ENCODE data around the gene TLE3. TPM values are rescaled to one million over a fixed set of nuclear protein-coding genes. Genes with fewer than 3 reads are reported as not detected.

The TLE3 gene
- total RNA-seq, 6 experiments from 2014 or later = 6.0 to 17.6 (median 13.8) TPM

DNA sequence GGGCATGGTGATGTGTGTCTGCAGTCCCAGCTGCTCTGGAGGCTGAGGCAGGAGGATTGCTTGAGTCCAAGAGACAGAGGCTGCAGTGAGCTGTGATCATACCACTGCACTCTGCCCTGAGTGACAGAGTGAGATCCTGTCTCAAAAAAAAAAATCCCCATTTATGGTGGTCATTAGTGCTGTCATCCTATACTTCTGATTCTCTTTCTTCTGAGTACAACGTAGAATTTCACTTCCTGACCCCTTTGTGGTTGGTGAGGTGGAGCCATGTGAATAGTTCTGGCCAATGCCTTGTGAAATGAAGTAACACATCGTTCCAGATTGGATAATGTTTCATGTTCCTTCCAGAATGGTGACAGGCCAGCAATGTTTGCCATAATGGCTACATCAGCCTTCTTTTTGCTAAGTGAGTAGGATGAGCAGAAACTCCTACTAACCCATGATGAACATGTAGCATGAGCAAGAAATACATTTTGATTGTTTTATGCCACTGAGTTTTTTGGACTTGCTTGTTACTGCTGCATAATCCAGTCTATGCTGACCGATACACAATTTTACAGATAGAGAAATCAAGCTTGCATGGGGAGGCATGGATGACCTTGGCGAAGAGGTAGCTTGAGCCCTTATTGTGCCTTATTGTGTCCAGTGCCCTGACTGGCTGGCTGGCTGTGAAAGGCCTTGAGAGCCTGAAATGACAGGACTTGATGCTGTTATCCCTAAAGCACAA is 30.9 kb upstream of the TLE3 start:
- no peak overlapping the region for H3K4me3 Mint-ChIP-seq
- TF ChIP-seq, protein P1, sequence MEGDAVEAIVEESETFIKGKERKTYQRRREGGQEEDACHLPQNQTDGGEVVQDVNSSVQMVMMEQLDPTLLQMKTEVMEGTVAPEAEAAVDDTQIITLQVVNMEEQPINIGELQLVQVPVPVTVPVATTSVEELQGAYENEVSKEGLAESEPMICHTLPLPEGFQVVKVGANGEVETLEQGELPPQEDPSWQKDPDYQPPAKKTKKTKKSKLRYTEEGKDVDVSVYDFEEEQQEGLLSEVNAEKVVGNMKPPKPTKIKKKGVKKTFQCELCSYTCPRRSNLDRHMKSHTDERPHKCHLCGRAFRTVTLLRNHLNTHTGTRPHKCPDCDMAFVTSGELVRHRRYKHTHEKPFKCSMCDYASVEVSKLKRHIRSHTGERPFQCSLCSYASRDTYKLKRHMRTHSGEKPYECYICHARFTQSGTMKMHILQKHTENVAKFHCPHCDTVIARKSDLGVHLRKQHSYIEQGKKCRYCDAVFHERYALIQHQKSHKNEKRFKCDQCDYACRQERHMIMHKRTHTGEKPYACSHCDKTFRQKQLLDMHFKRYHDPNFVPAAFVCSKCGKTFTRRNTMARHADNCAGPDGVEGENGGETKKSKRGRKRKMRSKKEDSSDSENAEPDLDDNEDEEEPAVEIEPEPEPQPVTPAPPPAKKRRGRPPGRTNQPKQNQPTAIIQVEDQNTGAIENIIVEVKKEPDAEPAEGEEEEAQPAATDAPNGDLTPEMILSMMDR (IDR thresholded peaks at IDR 0.05) = no peak
- H3K9me3 Mint-ChIP-seq = no peaks in the 10 kb centered on the region
- DNase-seq = no peak
- H3K27ac Mint-ChIP-seq = no peak overlapping the region
- H3K27me3 Mint-ChIP-seq (ENCODE audit: insufficient read depth) = peaks cover 54% of the 10 kb centered on the region
- H3K36me3 Mint-ChIP-seq (ENCODE audit: low read depth) = no peaks in the 10 kb centered on the region
- H3K4me1 Mint-ChIP-seq (ENCODE audit: low read depth) = no peaks in the 10 kb centered on the region

DNA sequence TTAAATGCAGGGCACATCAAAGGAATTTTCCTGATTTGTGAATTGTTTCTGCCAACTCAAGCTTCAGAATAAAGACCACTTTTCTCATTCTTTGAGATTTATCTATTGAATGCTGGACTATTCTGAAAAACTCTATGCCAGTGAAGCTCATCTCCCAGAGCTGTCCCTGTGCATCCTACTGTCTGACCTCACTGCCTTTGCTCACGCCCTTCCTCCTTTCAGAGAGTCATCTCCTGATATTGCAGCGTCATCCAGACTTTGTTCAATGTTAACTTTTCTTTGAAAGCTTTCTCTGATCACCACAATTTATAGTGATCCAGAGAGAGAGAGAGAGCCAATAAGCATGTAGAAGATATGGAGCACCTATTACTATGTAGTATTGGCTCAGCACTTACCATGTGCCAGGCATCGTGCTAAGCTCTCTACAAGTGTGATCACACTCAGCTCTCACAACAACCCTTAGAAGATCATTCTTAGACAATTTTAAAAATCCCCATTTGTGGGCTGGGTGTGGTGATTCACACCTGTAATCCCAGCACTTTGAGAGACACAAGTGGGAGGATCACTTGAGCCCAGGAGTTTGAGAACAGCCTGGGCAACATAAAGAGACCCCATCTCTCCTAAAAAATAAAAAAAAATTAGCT is 30.2 kb upstream of the TLE3 start:
- no peak for DNase-seq
- Mint-ChIP-seq H3K4me3 (no peak overlapping the region), H3K27ac (no peak overlapping the region), H3K4me1 (ENCODE audit: low read depth) (no peaks in the 10 kb centered on the region), H3K36me3 (ENCODE audit: low read depth) (no peaks in the 10 kb centered on the region), H3K9me3 (no peaks in the 10 kb centered on the region), H3K27me3 (ENCODE audit: insufficient read depth) (peaks cover 54% of the 10 kb centered on the region)
- TF ChIP-seq, protein P1 (IDR thresholded peaks at IDR 0.05) = no peak

DNA sequence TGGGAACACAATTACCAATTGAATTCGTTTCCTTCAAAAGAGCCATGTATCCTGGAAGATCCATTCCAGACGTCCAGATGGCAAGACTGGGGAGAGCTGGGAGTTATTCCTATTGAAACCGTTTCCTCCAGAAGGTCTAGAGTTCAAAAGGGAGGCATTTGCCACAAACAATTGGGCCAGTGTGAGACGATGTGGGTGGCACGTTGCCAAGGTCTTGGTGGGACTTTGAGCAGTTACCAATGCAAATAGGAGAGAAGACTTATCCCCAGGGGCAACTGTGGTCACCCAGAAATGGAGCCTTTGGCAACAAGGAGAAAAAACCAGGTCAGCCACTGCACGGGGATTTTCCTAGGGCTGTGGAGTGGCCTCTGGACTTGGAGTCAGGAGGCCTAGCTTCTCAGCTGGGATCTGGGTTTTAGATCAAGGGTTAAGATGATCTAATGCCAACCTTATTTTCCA is 29.6 kb upstream of the TLE3 start:
- H3K27me3 Mint-ChIP-seq (ENCODE audit: insufficient read depth) = peaks cover 50% of the 10 kb centered on the region
- no peaks in the 10 kb centered on the region for H3K36me3 Mint-ChIP-seq (ENCODE audit: low read depth)
- no peak for DNase-seq
- TF ChIP-seq, protein P1 (IDR thresholded peaks at IDR 0.05) = no peak
- H3K4me1 Mint-ChIP-seq (ENCODE audit: low read depth) = no peaks in the 10 kb centered on the region
- H3K9me3 Mint-ChIP-seq = no peaks in the 10 kb centered on the region
- no peak overlapping the region for H3K4me3 Mint-ChIP-seq
- no peak overlapping the region for H3K27ac Mint-ChIP-seq

DNA sequence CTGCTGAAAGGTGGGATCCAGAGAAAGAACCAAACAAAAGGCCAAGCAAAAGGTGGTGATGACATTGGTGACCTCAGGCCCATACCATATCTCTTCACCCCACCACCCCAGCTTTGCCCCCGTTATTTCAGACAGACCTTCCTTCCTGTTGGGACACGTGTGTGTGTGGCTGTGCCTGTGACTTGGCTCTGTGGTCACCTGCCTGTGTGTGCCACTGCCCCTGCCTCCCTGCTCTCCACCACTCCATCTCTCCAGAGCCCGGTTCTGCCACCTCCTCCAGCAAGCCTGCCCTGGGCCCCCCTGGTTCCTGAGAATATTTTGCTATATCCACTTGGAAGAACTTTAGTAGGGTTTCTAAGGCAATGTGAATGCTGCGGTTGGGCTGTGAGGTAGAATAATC is 28.6 kb upstream of the TLE3 start:
- TF ChIP-seq, protein P1 (IDR thresholded peaks at IDR 0.05) = no peak
- H3K27me3 Mint-ChIP-seq (ENCODE audit: insufficient read depth) = peaks cover 47% of the 10 kb centered on the region
- no peak overlapping the region for H3K27ac Mint-ChIP-seq
- peaks cover 7% of the 10 kb centered on the region for H3K4me1 Mint-ChIP-seq (ENCODE audit: low read depth)
- no peak for DNase-seq
- no peaks in the 10 kb centered on the region for H3K9me3 Mint-ChIP-seq
- H3K4me3 Mint-ChIP-seq = no peak overlapping the region
- H3K36me3 Mint-ChIP-seq (ENCODE audit: low read depth) = no peaks in the 10 kb centered on the region

DNA sequence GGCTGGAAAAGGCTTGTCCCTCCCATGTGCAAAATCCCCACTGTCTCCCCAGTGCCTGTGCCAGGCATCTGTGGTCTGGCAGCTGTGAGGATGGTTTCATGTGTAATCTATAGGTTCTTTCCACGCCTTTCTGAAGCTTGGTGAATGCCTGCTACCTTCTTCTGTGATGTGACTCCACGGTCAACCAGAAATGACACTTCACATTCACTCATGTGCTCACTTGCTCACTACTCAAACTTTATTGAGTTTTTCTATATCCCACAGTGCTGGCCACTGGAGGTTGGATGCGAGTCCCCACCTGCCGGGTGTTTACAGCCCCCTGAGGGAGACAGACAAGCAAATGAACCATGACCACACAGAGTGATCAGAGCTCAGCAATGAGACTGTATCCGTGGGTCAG is 27.9 kb upstream of the TLE3 start:
- no peak overlapping the region for H3K4me3 Mint-ChIP-seq
- TF ChIP-seq, protein P1 (IDR thresholded peaks at IDR 0.05) = no peak
- peaks cover 42% of the 10 kb centered on the region for H3K27me3 Mint-ChIP-seq (ENCODE audit: insufficient read depth)
- no peak overlapping the region for H3K27ac Mint-ChIP-seq
- no peak for DNase-seq
- H3K9me3 Mint-ChIP-seq = no peaks in the 10 kb centered on the region
- peaks cover 8% of the 10 kb centered on the region for H3K4me1 Mint-ChIP-seq (ENCODE audit: low read depth)
- no peaks in the 10 kb centered on the region for H3K36me3 Mint-ChIP-seq (ENCODE audit: low read depth)

All from HFFc6 (cell line).